Mucosa of stomach (tissue), 1 donor: ENCODE measurements around the gene RAB35.
A peak's percentile ranks its signal among the peaks of the same experiment; 100 is the strongest.

Experiments
- H3K27me3 ChIP-seq: one replicate; pipeline ENCODE4 v1.7.0; 2013; ENCODE audit warnings: mild to moderate bottlenecking, low read length; ENCODE audit not compliant: control insufficient read depth, insufficient read depth
- H3K36me3 ChIP-seq: one replicate; pipeline ENCODE4 v1.7.0; 2013; ENCODE audit warnings: low read length; ENCODE audit not compliant: control insufficient read depth, insufficient read depth
- H3K4me1 ChIP-seq: one replicate; pipeline ENCODE4 v1.7.0; 2013; ENCODE audit warnings: mild to moderate bottlenecking, low read length; ENCODE audit not compliant: control insufficient read depth, insufficient read depth
- H3K4me3 ChIP-seq: one replicate; pipeline ENCODE4 v1.7.0; 2013; ENCODE audit warnings: low read length
- H3K9ac ChIP-seq: one replicate; pipeline ENCODE4 v1.7.0; 2013; ENCODE audit warnings: mild to moderate bottlenecking, low read length, moderate library complexity
- H3K9me3 ChIP-seq: one replicate; pipeline ENCODE4 v1.7.0; 2013; ENCODE audit warnings: mild to moderate bottlenecking, low read length, moderate library complexity; ENCODE audit not compliant: control insufficient read depth
- donor health status: Pancreatic carcinoma.

RAB35 gene

GRCh38 chr12:120071493-120072020, 45.0 kb downstream of the RAB35 start:
- Histone ChIP-seq H3K9me3 (no peaks in the 10 kb centered on the region), H3K9ac (no peak overlapping the region), H3K27me3 (no peaks in the 10 kb centered on the region), H3K4me3 (no peak overlapping the region), H3K4me1 (peaks cover 22% of the 10 kb centered on the region), H3K36me3 (peaks cover 5% of the 10 kb centered on the region)

- Histone ChIP-seq H3K9me3 (no peaks in the 10 kb centered on the region), H3K4me1 (peaks cover 33% of the 10 kb centered on the region), H3K36me3 (peaks cover 10% of the 10 kb centered on the region), H3K9ac (no peak overlapping the region), H3K4me3 (no peak overlapping the region), H3K27me3 (no peaks in the 10 kb centered on the region)
Observed at GRCh38 chr12:120069278-120069677, 47.3 kb downstream of the RAB35 start.

GRCh38 chr12:120067901-120068300, 48.7 kb downstream of the RAB35 start:
- Histone ChIP-seq H3K9me3 (no peaks in the 10 kb centered on the region), H3K4me1 (peaks cover 47% of the 10 kb centered on the region), H3K9ac (no peak overlapping the region), H3K4me3 (no peak overlapping the region), H3K27me3 (no peaks in the 10 kb centered on the region), H3K36me3 (peaks cover 5% of the 10 kb centered on the region)

- H3K27me3 ChIP-seq: no peaks in the 10 kb centered on the region
- H3K36me3 ChIP-seq: peaks cover 5% of the 10 kb centered on the region
- H3K4me3 ChIP-seq: no peak overlapping the region
- no peaks in the 10 kb centered on the region for H3K9me3 ChIP-seq
- H3K9ac ChIP-seq: no peak overlapping the region
- H3K4me1 ChIP-seq: peaks cover 52% of the 10 kb centered on the region
Observed at GRCh38 chr12:120067084-120067869, 49.3 kb downstream of the RAB35 start.

DNA sequence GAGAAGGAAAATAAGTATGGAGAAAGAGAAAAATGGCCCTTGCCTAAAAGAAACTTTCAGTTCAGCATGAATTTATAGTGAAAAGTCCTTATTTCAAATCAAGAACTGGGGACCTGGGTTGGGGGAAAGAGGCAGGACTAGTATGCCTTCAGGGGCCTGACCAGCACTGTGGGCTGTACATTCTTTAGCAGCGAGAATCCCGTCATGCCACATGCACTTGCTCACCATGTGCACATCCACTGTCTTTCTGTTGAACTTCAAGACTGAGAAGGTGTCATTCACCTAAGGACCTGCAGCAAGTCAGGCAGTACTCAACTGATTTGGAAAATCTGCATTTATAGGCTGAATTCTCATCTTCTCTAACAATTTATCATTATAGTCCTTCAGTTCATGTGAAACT, 50.2 kb downstream of the RAB35 start:
- Histone ChIP-seq H3K4me3 (no peak overlapping the region), H3K4me1 (peaks cover 60% of the 10 kb centered on the region), H3K27me3 (no peaks in the 10 kb centered on the region), H3K9ac (no peak overlapping the region), H3K9me3 (no peaks in the 10 kb centered on the region), H3K36me3 (peaks cover 5% of the 10 kb centered on the region)

- Histone ChIP-seq H3K4me3 (no peak overlapping the region), H3K9ac (no peak overlapping the region)
Observed at GRCh38 chr12:120065472-120065871, 51.1 kb downstream of the RAB35 start.

DNA sequence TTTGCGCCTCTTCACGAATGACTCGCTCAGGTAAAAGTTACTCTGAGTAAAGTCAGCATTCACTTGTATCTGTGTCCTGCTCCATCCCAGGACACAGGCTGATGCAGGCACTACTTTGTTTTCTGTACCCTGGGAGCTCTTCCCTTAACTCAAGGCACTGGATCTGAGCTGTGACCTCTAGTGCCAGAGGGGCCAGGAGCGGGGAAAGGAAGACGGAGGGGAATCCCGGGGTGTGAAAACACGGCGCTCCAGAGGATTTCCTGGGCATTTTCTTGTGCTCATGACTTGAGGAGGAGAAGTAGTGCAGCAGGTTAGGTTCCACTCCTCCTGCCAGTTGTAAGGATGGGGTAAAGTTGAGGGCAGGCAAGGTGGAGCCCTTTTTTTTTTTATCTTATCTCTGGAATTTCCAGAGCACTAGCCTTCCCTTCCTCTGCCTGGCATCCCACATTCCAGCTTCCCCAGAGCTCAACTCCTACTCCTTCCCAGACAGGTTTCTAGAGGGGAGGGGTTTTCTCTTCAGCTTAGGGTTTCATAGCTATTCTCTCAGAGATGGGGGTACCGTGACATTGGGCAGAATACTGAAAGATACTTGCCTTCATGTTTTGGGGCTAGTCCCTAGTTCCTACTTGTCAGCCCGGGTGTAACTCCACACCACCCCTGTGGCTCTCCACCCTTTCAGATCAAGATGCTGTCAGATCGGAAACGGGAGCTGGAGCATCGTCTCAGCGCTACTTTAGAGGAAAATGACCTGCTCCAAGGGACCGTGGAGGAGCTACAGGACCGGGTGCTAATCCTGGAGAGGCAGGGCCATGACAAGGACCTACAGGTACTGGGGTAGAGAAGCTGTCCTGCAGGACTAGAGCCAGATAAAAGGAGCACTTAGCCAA, 52.3 kb downstream of the RAB35 start:
- Histone ChIP-seq H3K36me3 (peaks cover 5% of the 10 kb centered on the region), H3K9me3 (no peaks in the 10 kb centered on the region), H3K9ac (peak overlapping the region; percentile 29), H3K27me3 (no peaks in the 10 kb centered on the region), H3K4me3 (no peak overlapping the region), H3K4me1 (peaks cover 76% of the 10 kb centered on the region)

More at GRCh38 chr12:120065472-120065871, 51.1 kb downstream of the RAB35 start:
- no peaks in the 10 kb centered on the region for H3K27me3 ChIP-seq
- H3K4me1 ChIP-seq: peaks cover 67% of the 10 kb centered on the region
- peaks cover 5% of the 10 kb centered on the region for H3K36me3 ChIP-seq
- H3K9me3 ChIP-seq: no peaks in the 10 kb centered on the region

DNA sequence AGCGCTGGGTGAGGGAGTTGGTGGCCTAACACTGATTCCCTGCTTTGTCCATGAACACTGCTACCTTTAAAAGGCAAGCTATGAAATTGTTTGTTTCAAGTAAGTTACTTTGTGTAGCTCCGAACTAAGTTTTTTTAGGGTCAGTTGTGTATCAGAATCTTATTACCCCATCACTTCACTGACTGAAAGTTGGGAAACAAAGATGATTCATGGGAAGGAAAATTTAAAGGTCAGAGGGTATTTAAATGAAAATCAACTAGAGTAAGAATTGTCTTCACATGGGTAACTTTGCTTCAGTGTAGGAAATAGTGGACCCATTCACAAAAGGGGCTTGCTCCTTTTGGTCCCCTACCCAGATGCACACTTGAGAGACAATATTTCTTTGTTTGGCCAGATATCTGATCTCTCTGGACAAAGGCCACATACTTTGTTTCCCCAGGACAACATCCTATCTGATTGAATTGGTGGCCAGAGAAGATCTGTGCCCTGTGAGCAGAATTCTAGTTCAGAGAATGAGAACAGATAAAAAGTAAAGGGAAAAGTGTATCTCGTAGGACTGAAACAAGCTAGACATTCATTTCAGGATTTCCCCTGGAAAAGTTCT, 53.5 kb downstream of the RAB35 start:
- H3K4me1 ChIP-seq: peaks cover 69% of the 10 kb centered on the region
- no peak overlapping the region for H3K4me3 ChIP-seq
- H3K9ac ChIP-seq: no peak overlapping the region
- no peaks in the 10 kb centered on the region for H3K9me3 ChIP-seq
- H3K27me3 ChIP-seq: no peaks in the 10 kb centered on the region
- H3K36me3 ChIP-seq: peaks cover 5% of the 10 kb centered on the region

GRCh38 chr12:120061575-120062214, 54.9 kb downstream of the RAB35 start:
- no peak overlapping the region for H3K4me3 ChIP-seq
- no peak overlapping the region for H3K9ac ChIP-seq

DNA sequence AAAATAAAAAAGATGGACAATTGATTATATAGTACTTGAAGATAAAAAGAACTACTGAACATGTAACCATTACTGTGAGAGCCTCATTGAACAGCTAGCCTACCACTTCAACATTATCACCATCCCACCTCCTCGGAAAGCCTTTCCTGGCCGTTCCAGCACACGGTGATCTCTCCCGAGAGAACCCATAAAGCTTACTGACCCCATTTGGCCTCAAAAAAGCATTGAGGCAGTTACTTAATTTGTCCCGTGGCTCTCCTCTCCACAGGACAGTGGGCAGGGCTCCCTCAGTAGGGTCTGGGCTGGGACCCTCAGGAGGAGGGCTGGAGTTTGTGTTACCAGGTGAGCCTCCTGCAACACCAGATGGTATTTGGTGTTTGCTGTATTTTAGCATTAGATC, 55.8 kb downstream of the RAB35 start:
- Histone ChIP-seq H3K9me3 (no peaks in the 10 kb centered on the region), H3K4me3 (no peak overlapping the region), H3K36me3 (peaks cover 2% of the 10 kb centered on the region), H3K4me1 (peaks cover 53% of the 10 kb centered on the region), H3K27me3 (no peaks in the 10 kb centered on the region), H3K9ac (no peak overlapping the region)

More at GRCh38 chr12:120061575-120062214, 54.9 kb downstream of the RAB35 start:
- H3K4me1 ChIP-seq: peaks cover 55% of the 10 kb centered on the region
- no peaks in the 10 kb centered on the region for H3K9me3 ChIP-seq
- H3K36me3 ChIP-seq: peaks cover 5% of the 10 kb centered on the region
- no peaks in the 10 kb centered on the region for H3K27me3 ChIP-seq

GRCh38 chr12:120060196-120060595, 56.4 kb downstream of the RAB35 start:
- Histone ChIP-seq H3K9me3 (no peaks in the 10 kb centered on the region), H3K9ac (no peak overlapping the region), H3K36me3 (no peaks in the 10 kb centered on the region), H3K27me3 (no peaks in the 10 kb centered on the region), H3K4me3 (no peak overlapping the region), H3K4me1 (peaks cover 49% of the 10 kb centered on the region)
